H1 (cell line): ENCODE data around the gene ZNF512B. TPM values are rescaled to one million over a fixed set of nuclear protein-coding genes. Genes with fewer than 3 reads are reported as not detected.

ENCODE experiments used
- CTCF ChIA-PET: fragments of 300-600 bp; sonication (Branson Sonifier 250); formaldehyde crosslinking; loops from one replicate; lab custom pipeline; 2021; ENCODE audit not compliant: partially characterized antibody; lab: Charles Lee
- POLR2A ChIA-PET: fragments of 300-600 bp; sonication (Branson Sonifier 250); formaldehyde crosslinking; loops from one replicate; lab custom pipeline; 2021; ENCODE audit warnings: inconsistent platforms; ENCODE audit not compliant: partially characterized antibody; lab: Charles Lee
- DNase-seq, 2 experiments: peaks; one replicate each; pipeline versions ENCODE4 v3.0.0 to v3.0.0-alpha.2; 2010 to 2022; ENCODE audit warnings: low spot score in 2 of 2, low read depth in 1 of 2, mixed read lengths in 1 of 2
- FAIRE-seq: peaks from 2 replicates; lab custom pipeline; 2011; peaks lifted over from hg19 to GRCh38; lab: Jason Lieb, UNC
- H2AFZ ChIP-seq: 2 replicates; pipeline ENCODE4 v1.8.1; 2012; ENCODE audit warnings: low read length, inconsistent platforms
- H2AK5ac ChIP-seq: 2 replicates; pipeline ENCODE4 v1.6.1; 2013; ENCODE audit warnings: low read depth, low read length
- H2BK120ac ChIP-seq: replicated peaks from 2 replicates; pipeline ENCODE3; 2013; ENCODE audit warnings: low read depth, low read length, inconsistent platforms
- H2BK12ac ChIP-seq: 2 replicates; pipeline ENCODE4 v1.6.1; 2013; ENCODE audit warnings: low read depth, low read length
- H2BK15ac ChIP-seq: 2 replicates; pipeline ENCODE4 v1.6.1; 2013; ENCODE audit warnings: low read length
- H2BK20ac ChIP-seq: 2 replicates; pipeline ENCODE4 v1.6.1; 2013; ENCODE audit warnings: low read length
- H2BK5ac ChIP-seq: 2 replicates; pipeline ENCODE4 v1.6.1; 2013; ENCODE audit warnings: low read depth, low read length
- H3K14ac ChIP-seq: 2 replicates; pipeline ENCODE4 v1.6.1; 2013; ENCODE audit warnings: inconsistent platforms; ENCODE audit not compliant: insufficient read length
- H3K18ac ChIP-seq: 2 replicates; pipeline ENCODE4 v1.6.1; 2013; ENCODE audit warnings: low read length; ENCODE audit errors: extremely low read depth
- H3K23ac ChIP-seq: 2 replicates; pipeline ENCODE4 v1.6.1; 2013; ENCODE audit warnings: inconsistent platforms; ENCODE audit not compliant: insufficient read length
- H3K23me2 ChIP-seq: 2 replicates; pipeline ENCODE4 v1.6.1; 2013; ENCODE audit warnings: low read depth, low read length
- H3K27ac ChIP-seq: 2 replicates; pipeline ENCODE4 v1.6.1; 2011; ENCODE audit warnings: low read depth, low read length, inconsistent platforms
- H3K27me3 ChIP-seq, 4 experiments: replicated peaks in 1 of 4; 1 replicate in 1 of 4; 2 replicates in 3 of 4; pipeline versions ENCODE4 v1.6.1 to v1.8.1; 2011 to 2013; ENCODE audit warnings: low read length in 3 of 4, mild to moderate bottlenecking in 3 of 4, inconsistent platforms in 2 of 4, mixed read lengths in 2 of 4, moderate library complexity in 1 of 4; ENCODE audit not compliant: control insufficient read depth in 3 of 4, insufficient read depth in 3 of 4; ENCODE audit errors: extremely low read depth in 1 of 4
- H3K36me3 ChIP-seq, 4 experiments: 2 replicates each; pipeline versions ENCODE4 v1.6.1 to v1.8.1; 2011 to 2013; ENCODE audit warnings: mild to moderate bottlenecking in 4 of 4, low read length in 3 of 4, moderate library complexity in 2 of 4, control low read depth in 1 of 4, inconsistent platforms in 1 of 4; ENCODE audit not compliant: insufficient read depth in 4 of 4, control insufficient read depth in 2 of 4
- H3K4ac ChIP-seq: replicated peaks from 2 replicates; pipeline ENCODE3; 2013; ENCODE audit warnings: low read length, low read depth, mixed read lengths, inconsistent platforms; ENCODE audit not compliant: insufficient read length
- H3K4me1 ChIP-seq, 4 experiments: replicated peaks in 1 of 4; 1 replicate in 1 of 4; 2 replicates in 3 of 4; pipeline versions ENCODE4 v1.6.1 to v1.8.1; 2011 to 2013; ENCODE audit warnings: low read length in 3 of 4, inconsistent platforms in 2 of 4, mixed read lengths in 1 of 4; ENCODE audit not compliant: insufficient read depth in 4 of 4, control insufficient read depth in 3 of 4
- H3K4me2 ChIP-seq, 2 experiments: 2 replicates each; pipeline versions ENCODE4 v1.6.1 to v1.8.1; 2011 to 2013; ENCODE audit warnings: low read depth in 2 of 2, low read length in 2 of 2, control low read depth in 1 of 2, inconsistent platforms in 1 of 2, mild to moderate bottlenecking in 1 of 2; ENCODE audit not compliant: insufficient read depth in 1 of 2
- H3K4me3 ChIP-seq, 4 experiments: fragments of 200-600, 300-600 bp in 1 of 4; sonication (generic), shearing (Covaris generic), sonication (Bioruptor Twin) in 1 of 4; 2 replicates each; pipeline versions ENCODE4 v1.5.1 to v1.8.1; 2011 to 2016; ENCODE audit warnings: low read length in 4 of 4, low read depth in 3 of 4, control low read depth in 2 of 4, inconsistent platforms in 2 of 4, mild to moderate bottlenecking in 2 of 4, mixed read lengths in 1 of 4, moderate library complexity in 1 of 4; ENCODE audit not compliant: insufficient read depth in 2 of 4; ENCODE audit errors: extremely low read depth in 1 of 4
- H3K56ac ChIP-seq: replicated peaks from 2 replicates; pipeline ENCODE3; 2013; ENCODE audit warnings: low read depth, mild to moderate bottlenecking, mixed read lengths, low read length, inconsistent platforms; ENCODE audit not compliant: insufficient read length
- H3K79me1 ChIP-seq: 2 replicates; pipeline ENCODE4 v1.6.1; 2013; ENCODE audit warnings: low read depth, low read length, control low read depth
- H3K79me2 ChIP-seq, 2 experiments: 2 replicates each; pipeline versions ENCODE4 v1.6.1 to v1.8.1; 2012 to 2013; ENCODE audit warnings: low read length in 2 of 2, mild to moderate bottlenecking in 2 of 2, inconsistent platforms in 1 of 2; ENCODE audit not compliant: insufficient read depth in 2 of 2, control insufficient read depth in 1 of 2
- H3K9ac ChIP-seq, 4 experiments: replicated peaks in 1 of 4; 1 replicate in 1 of 4; 2 replicates in 3 of 4; pipeline versions ENCODE4 v1.6.1 to v1.8.1; 2011 to 2013; ENCODE audit warnings: low read depth in 3 of 4, low read length in 3 of 4, control low read depth in 2 of 4, mild to moderate bottlenecking in 2 of 4, moderate library complexity in 2 of 4, inconsistent platforms in 1 of 4; ENCODE audit errors: extremely low read depth in 1 of 4
- H3K9me3 ChIP-seq, 2 experiments: 2 replicates each; pipeline versions ENCODE4 v1.6.1 to v1.8.1; 2012 to 2013; ENCODE audit warnings: mild to moderate bottlenecking in 2 of 2, moderate library complexity in 2 of 2, control low read depth in 1 of 2, inconsistent platforms in 1 of 2, low read depth in 1 of 2, low read length in 1 of 2, mixed read lengths in 1 of 2; ENCODE audit not compliant: insufficient read depth in 2 of 2
- H4K20me1 ChIP-seq, 2 experiments: replicated peaks in 1 of 2; 2 replicates each; pipeline versions ENCODE3 to v1.8.1; 2011 to 2013; ENCODE audit warnings: inconsistent platforms in 2 of 2, low read length in 2 of 2, mild to moderate bottlenecking in 1 of 2; ENCODE audit not compliant: insufficient read depth in 2 of 2, control insufficient read depth in 1 of 2
- H4K5ac ChIP-seq: 2 replicates; pipeline ENCODE4 v1.6.1; 2013; ENCODE audit warnings: low read length, low read depth, mixed read lengths, inconsistent platforms; ENCODE audit not compliant: insufficient read length
- H4K8ac ChIP-seq: 2 replicates; pipeline ENCODE4 v1.8.0; 2013; ENCODE audit warnings: mild to moderate bottlenecking, moderate library complexity, low read length, inconsistent platforms; ENCODE audit not compliant: insufficient read depth; ENCODE audit errors: extremely low read depth
- H4K91ac ChIP-seq: replicated peaks from 2 replicates; pipeline ENCODE3; 2013; ENCODE audit warnings: low read length, mixed read lengths, inconsistent platforms; ENCODE audit not compliant: insufficient read length
- BCL11A ChIP-seq, 2 experiments: IDR thresholded peaks; one replicate each; pipeline ENCODE4 v1.6.1; 2011; ENCODE audit warnings: low read depth in 2 of 2, low read length in 2 of 2, mild to moderate bottlenecking in 2 of 2
- CBX8 ChIP-seq: fragments of 300-800, 300-1000 bp; sonication (generic); IDR thresholded peaks from 2 replicates; pipeline ENCODE4 v1.7.1; 2016; ENCODE audit warnings: low read depth, low read length, borderline replicate concordance
- CHD2 ChIP-seq: IDR thresholded peaks from 2 replicates; pipeline ENCODE4 v1.6.1; 2012; ENCODE audit warnings: low read length, improper control_type of control experiment
- FOSL1 ChIP-seq: IDR thresholded peaks from 2 replicates; pipeline ENCODE4 v1.6.1; 2011; ENCODE audit warnings: mild to moderate bottlenecking, low read depth, low read length, moderate library complexity; ENCODE audit not compliant: insufficient read depth
- GABPA ChIP-seq: IDR thresholded peaks from 2 replicates; pipeline ENCODE4 v1.6.1; 2011; ENCODE audit warnings: mild to moderate bottlenecking, low read length, moderate library complexity, borderline replicate concordance; ENCODE audit not compliant: insufficient read depth
- NANOG ChIP-seq: IDR thresholded peaks from 2 replicates; pipeline ENCODE4 v1.6.1; 2011; ENCODE audit warnings: low read length, low read depth, mild to moderate bottlenecking, inconsistent platforms; ENCODE audit not compliant: insufficient read depth, poor library complexity, severe bottlenecking
- RFX5 ChIP-seq: IDR thresholded peaks from 2 replicates; pipeline ENCODE4 v1.6.1; 2011; ENCODE audit warnings: low read depth, low read length, improper control_type of control experiment, borderline replicate concordance
- RNF2 ChIP-seq: fragments of 200-900, 300-1000 bp; sonication (generic); IDR thresholded peaks from 2 replicates; pipeline ENCODE4 v1.7.1; 2016; ENCODE audit warnings: borderline replicate concordance, low read depth, mild to moderate bottlenecking, antibody characterized with exemption, low read length; ENCODE audit not compliant: poor library complexity, severe bottlenecking; ENCODE audit errors: missing control alignments
- RXRA ChIP-seq: IDR thresholded peaks from 2 replicates; pipeline ENCODE4 v1.6.1; 2011; ENCODE audit warnings: low read depth, mild to moderate bottlenecking, low read length, moderate library complexity; ENCODE audit not compliant: insufficient read depth
- SUZ12 ChIP-seq: fragments of 200-600 bp; sonication (generic); IDR thresholded peaks from 2 replicates; pipeline ENCODE4 v1.6.1; 2012; ENCODE audit warnings: mild to moderate bottlenecking, inconsistent platforms, low read length, moderate library complexity, mixed read lengths
- TAF1 ChIP-seq: IDR thresholded peaks from 2 replicates; pipeline ENCODE4 v1.6.1; 2011; ENCODE audit warnings: mild to moderate bottlenecking, low read depth, low read length
- ZNF274 ChIP-seq: IDR thresholded peaks from 2 replicates; pipeline ENCODE4 v1.7.0; 2012; ENCODE audit warnings: low read length, borderline replicate concordance; ENCODE audit errors: extremely low read depth
- WGBS, 2 experiments: shearing (Covaris generic) in 1 of 2; methylation state at CpG; one replicate each; pipeline versions ENCODE4 v1.1.6 to v1.1.7; 2013 to 2015; ENCODE audit warnings: low lambda C conversion rate in 2 of 2, mixed read lengths in 2 of 2, inconsistent platforms in 1 of 2, low coverage in 1 of 2, missing lambda C conversion rate in 1 of 2; ENCODE audit not compliant: insufficient replicate concordance in 2 of 2, insufficient coverage in 1 of 2, insufficient read length in 1 of 2; ENCODE audit errors: extremely low coverage in 1 of 2, missing lambda C conversion rate in 1 of 2; 5-methylcytosine and 5-hydroxymethylcytosine counted together
- polyA plus RNA-seq, 7 experiments: library from polyadenylated mRNA; depleted of rRNA in 3 of 7; stranded (reverse) in 5 of 7; unstranded in 2 of 7; fragments of >200 nt in 5 of 7; fragments of 200-250 nt in 2 of 7; gene quantifications; 1 replicate in 5 of 7; 2 replicates in 1 of 7; 4 replicates in 1 of 7; pipeline versions ENCODE4 v1.2.1 to v1.2.3, GENCODE V29; 2011 to 2013; ENCODE audit warnings: missing spikeins in 2 of 7, mixed read lengths in 2 of 7
- total RNA-seq: library from RNA; stranded (reverse); fragmentation: NEBNext Ultra II Directional; extraction: Animal tissue kit (Norgen Biotek cat#: 25700); gene quantifications from 2 replicates; pipeline ENCODE4 v1.2.1, GENCODE V29; 2021

Gene ZNF512B
- total and polyA plus RNA-seq, 2 of the 8 experiments (the other 6 are each of a cell fraction or from before 2014, with no cell fraction given), result 7.3 to 26.6 TPM

DNA sequence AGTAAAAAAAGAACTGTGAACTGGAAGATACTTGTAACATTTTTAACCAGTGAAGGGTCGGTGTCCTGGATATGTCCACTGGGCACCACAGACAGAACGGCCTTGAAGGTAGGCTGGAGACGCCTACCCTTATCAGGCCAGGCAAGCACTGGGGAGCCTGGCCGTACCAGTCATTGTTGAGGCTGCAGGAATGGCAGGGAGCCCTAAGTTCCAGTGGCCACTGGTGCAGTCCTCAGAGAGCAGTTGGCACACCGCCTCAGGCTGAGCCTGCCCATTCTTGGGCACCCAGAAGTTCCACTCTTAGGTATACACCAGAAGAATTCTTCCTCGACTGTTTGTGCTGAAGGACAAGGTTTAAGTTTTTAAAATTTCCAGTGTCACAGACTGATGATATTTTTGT is 54.3 kb downstream of the ZNF512B start:
- TF ChIP-seq TAF1, result no peak
- TF ChIP-seq NANOG, result no peak
- TF ChIP-seq GABPA, result no peak
- TF ChIP-seq RNF2, result no peak
- TF ChIP-seq CBX8, result no peak
- no peak for TF ChIP-seq CHD2
- TF ChIP-seq ZNF274, result no peak
- TF ChIP-seq RFX5, result no peak
- no peak for TF ChIP-seq FOSL1
- TF ChIP-seq SUZ12, result no peak
- no peak for TF ChIP-seq BCL11A (IDR thresholded peaks at IDR 0.05; ENCODE audit: low read depth in 2 of 2, low read length in 2 of 2)
- no peak for TF ChIP-seq RXRA
- TF ChIP-seq, all 59 proteins: peak for 0
- no peak overlapping the region for H2BK15ac ChIP-seq
- no peak overlapping the region for H4K8ac ChIP-seq
- H2BK120ac ChIP-seq, result no peak overlapping the region
- H4K91ac ChIP-seq, result no peak overlapping the region
- H3K79me1 ChIP-seq, result no peaks in the 10 kb centered on the region; the same call in 1 of the 2 replicates
- CTCF ChIA-PET, result interaction anchor here (1.4 to 2.4 kb wide), 3 partner anchors 12 to 19 kb away, joined by 3 to 6 read pairs (median 4); no protein-coding TSS in a partner anchor
- no peak overlapping the region for H3K4ac ChIP-seq
- peaks cover 0 to 1% of the 10 kb centered on the region in 2 experiments for H4K20me1 ChIP-seq
- H3K9ac ChIP-seq, result no peak overlapping the region
- no peak overlapping the region for H2AK5ac ChIP-seq
- no peaks in the 10 kb centered on the region; a peak in 1 of 4 replicates for H3K9me3 ChIP-seq
- no peaks in the 10 kb centered on the region for H3K23me2 ChIP-seq
- POLR2A ChIA-PET, result interaction anchor here (0.6 to 1.2 kb wide), 3 partner anchors 24 to 262 kb away, joined by 3 read pairs; partner anchors contain the start of gene STMN3
- H2BK20ac ChIP-seq, result no peak overlapping the region
- WGBS, 2 experiments, result 94% methylated on average over 6 of the region's 6 CpGs; no CpG with 5 or more reads in 1 of the 2 experiments
- H3K79me2 ChIP-seq, result peaks cover 0 to 32% of the 10 kb centered on the region in 2 experiments; a peak in 2 of 4 replicates
- H3K23ac ChIP-seq, result no peak overlapping the region
- no peak overlapping the region for H3K56ac ChIP-seq
- no peak for FAIRE-seq
- no peak overlapping the region for H3K4me3 ChIP-seq
- no peak overlapping the region for H4K5ac ChIP-seq
- no peak overlapping the region for H3K4me2 ChIP-seq
- H3K27ac ChIP-seq, result no peak overlapping the region
- H2BK5ac ChIP-seq, result no peak overlapping the region
- H3K27me3 ChIP-seq, result no peaks in the 10 kb centered on the region
- H3K4me1 ChIP-seq, result no peaks in the 10 kb centered on the region; a peak in 2 of 7 replicates
- H2BK12ac ChIP-seq, result no peak overlapping the region
- no peak for DNase-seq
- no peaks in the 10 kb centered on the region for H3K36me3 ChIP-seq
- no peak overlapping the region for H2AFZ ChIP-seq
- H3K14ac ChIP-seq, result no peak overlapping the region
- no peak overlapping the region for H3K18ac ChIP-seq
